Measurements from ENCODE around the gene AFF4.

The AFF4 gene

DNA sequence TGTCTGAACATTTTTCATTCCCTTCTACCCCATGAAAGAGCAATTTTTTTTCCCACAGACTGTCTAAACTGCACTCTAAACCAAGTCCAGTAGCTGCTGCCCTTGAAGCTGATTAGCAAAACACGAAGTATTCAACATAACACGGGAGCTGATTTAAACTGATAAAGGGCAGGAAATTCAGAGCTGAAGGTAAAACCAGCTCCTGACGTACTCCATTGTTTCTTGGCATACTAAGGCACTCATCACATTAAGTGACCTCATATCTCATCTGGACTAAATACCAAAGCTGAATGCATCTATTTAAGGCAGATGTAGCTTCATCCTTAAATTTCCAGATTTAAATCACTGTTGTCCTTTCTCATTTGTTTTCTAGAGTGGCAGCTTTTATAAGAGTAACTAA is 109.1 kb downstream of the AFF4 start:
- DNase-seq, result no peak

GRCh38 chr5:132853790-132854189 is 109.6 kb downstream of the AFF4 start:
- no peak for DNase-seq

GRCh38 chr5:132853323-132853722 is 110.1 kb downstream of the AFF4 start:
- no peak for DNase-seq

DNA sequence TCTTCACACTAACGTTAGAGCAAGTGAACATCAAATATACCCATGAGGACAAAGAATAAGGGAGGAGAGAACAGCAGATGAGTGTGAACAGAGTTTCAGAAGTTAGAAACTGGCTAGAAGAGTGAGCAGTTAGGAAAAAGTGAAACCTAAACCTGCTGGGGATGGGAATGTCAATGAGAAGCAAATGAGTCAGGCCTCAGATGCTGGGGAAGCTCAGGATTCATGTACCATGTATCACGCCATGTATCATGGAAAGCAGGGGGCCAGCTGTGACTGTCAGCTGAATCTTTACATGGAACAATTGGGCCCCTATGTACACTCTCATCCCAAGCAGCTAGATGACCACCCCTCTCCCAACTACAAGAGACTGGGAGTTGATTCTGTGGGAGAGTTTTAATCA is 113.4 kb downstream of the AFF4 start:
- no peak for DNase-seq

- no peak for DNase-seq
Measured at GRCh38 chr5:132849347-132849746, 114.1 kb downstream of the AFF4 start.

GRCh38 chr5:132848270-132848669 is 115.2 kb downstream of the AFF4 start:
- DNase-seq, result no peak

DNA sequence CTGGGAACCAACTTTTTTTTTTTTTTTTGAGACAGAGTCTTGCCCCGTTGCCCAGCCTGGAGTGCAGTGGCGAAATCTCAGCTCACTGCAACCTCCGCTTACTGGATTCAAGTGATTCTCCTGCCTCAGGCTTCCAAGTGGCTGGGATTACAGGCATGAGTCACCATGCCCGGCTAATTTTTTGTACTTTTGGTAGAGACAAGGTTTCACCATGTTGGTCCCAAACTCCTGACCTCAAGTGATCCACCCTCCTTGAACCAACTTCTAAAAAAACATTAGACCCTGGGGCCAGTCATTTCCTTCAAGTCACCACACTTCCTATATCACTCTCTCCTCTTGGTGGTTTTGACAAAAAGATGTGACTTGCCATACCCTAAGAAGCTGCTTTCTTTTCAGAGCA is 122.1 kb downstream of the AFF4 start:
- DNase-seq, result peak; percentile 18

- DNase-seq, result no peak
Measured at GRCh38 chr5:132840896-132841295, 122.5 kb downstream of the AFF4 start.

- DNase-seq, result no peak
Measured at GRCh38 chr5:132840313-132840712, 123.1 kb downstream of the AFF4 start.

DNA sequence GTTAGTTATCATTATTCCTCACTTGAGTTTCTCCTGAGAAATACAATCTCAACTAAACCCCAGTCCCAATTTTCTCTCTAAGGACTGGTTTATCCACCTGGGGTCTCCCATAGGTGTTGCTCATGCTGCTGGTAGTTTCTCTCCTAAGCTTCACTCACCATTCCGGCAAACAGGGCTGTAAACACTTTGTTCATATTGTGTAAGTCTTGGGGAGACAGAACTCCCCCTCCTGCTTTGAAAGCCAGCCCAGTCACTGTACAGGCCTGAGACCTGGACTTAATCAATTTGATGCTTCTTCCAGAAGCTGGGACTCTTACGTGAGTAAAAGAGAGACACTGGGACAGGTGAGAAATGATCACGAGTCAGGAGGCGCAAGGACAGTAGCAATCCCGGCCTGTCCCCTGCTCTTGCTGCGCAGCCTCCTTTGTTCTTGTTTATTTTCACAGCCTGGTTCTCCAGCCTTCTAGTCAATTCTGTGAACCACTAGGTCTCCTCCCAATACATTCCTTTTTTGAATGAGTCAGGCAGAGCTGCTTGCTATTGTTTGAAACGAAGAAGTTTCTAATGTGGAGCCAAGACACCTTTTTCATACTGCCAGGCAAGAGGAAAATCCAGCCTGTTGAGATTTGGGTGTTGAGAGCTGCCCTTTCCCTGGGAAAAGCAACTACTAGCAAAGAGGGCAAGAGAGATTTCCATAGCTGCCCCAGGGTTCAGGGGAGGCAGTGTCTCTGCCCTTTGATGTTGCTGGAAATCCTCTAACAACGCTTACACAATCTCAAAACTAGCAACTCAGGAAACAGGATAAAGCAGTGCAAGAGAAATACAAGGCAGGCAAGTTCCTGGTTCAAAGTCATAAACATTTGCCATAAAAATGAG is 123.8 kb downstream of the AFF4 start:
- DNase-seq, result no peak

DNA sequence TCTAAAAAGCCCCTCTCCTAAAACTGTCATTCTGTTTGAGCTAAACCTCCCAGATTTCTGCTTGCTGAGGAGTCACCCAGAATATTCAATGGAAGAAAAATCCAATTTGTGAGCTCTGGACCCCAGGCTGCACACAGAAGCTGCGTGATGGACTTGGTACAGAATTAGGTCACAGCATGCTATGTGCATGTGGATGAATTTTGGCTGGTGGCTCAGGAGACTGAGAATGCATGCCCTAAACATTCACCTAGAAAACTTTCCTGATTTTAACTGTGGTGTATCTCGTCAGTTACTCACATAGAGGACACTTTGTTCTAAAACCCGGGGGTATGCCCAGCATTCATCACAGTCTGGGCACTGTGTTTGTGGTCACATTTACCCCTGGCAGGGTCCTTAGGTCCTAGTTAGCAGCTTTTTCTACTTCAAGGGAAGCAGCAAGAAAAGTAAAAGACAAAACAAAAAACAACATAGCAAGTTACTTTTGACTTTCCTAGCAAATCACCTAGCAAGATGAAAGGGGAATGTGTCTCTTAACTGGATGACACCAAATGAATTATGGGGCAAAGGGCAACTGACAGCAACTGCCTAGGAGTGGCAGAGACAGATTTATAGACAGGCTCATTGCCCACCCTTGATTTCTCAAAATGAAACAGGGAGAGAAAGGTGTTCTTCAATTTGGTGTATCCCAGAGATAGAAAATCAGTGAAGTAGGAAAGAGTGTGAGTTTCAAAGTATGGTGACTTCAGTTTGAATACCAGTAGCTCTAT is 124.7 kb downstream of the AFF4 start:
- no peak for DNase-seq

- DNase-seq, result no peak
Measured at GRCh38 chr5:132837868-132838267, 125.6 kb downstream of the AFF4 start.

DNA sequence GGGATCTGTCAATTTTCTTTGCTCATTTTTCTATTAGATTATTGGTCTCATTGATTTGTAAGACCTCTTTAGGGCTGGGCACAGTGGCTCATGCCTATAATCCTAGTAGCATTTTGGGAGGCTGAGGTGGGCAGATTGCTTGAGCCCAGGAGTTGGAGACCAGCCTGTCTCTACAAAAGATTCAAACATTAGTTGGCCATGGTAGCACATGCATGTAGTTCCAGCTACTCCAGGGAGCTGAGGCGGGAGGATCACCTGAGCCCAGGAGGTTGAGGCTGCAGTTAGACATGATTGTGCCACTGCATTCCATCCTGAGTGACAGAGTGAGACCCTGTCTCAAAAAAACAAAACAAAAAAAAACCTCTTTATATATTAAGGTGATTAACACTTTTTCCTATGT is 126.6 kb downstream of the AFF4 start:
- DNase-seq, result no peak

GRCh38 chr5:132834057-132834456 is 129.4 kb downstream of the AFF4 start:
- DNase-seq, result no peak

GRCh38 chr5:132832612-132833011 is 130.8 kb downstream of the AFF4 start:
- DNase-seq, result no peak

- no peak for DNase-seq
Measured at GRCh38 chr5:132831095-132831860, 132.2 kb downstream of the AFF4 start.

- DNase-seq, result peak; percentile 50
Measured at GRCh38 chr5:132830436-132831094, 132.9 kb downstream of the AFF4 start, which contains the start of gene SHROOM1. Gene SHROOM1, minus strand, starts transcription at chr5:132830647. Its CDS starts 4,507 bp downstream, at chr5:132826140.

DNA sequence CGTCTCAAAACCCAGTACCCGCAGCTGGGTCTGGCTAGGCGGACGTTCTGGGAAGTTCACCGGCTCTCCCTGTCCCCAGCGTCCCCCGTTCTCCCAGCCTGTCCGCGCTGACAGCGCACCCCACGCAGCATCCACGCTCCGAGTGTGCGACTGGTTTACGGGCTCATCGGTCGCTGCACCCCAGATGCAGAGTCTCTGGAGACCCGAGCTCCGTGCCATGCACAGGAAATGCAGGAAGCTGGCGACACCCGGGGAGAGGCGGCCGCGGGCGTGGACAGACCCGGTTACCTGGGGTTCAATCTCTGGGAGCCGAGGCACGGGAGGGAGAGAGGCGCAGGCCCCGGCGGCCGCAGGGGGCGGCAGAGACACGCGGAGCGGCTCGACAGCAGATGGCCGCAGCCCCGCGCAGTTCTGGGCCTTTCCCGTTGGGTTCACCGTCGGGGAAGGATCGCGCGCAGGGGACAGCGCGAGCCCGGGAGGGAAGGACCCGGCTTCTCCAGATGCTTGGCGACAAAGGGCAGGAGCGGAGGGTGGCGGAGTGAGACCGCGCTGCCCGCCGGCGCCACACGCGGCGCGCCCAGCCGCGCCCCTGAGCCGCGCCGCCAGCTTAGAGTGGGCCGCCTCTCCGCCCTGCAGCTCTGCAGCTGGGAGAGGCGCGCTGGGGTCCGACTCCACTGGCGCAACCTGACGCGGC is 133.5 kb downstream of the AFF4 start:
- DNase-seq, result peak; percentile 83

DNA sequence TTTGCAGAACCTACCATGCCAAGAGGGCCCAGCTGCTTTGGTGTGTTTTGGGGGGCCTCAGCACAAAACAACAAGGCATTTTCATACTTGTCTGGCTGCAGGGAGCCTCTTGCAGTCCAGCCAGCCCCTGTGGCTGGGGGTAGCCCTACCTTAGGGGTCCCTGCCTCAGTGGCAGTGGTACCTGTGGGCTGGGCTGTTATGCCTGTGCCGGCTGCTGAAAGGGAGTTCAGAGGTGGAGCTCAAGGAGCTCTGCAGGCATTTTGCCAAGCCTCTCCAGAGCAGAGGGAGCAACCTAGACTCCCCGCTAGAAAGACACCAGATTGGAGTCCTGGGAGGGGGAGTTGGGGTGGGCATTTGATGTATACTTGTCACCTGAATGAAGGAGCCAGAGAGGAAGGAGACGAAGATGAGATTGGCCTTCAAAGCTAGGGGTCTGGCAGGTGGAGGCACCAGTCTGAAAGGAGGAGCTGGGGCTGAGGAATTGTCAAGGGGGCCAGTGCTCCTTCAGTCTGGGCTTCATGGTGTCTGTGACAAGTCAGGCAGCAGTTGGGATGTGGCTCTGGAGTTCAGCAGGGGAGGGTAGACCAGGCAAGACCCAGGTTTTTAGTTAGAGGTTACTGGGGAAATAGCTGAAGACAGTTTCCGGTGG is 134.5 kb downstream of the AFF4 start:
- DNase-seq, result no peak

- DNase-seq, result no peak
Measured at GRCh38 chr5:132827943-132828673, 135.3 kb downstream of the AFF4 start.

Measured in hematopoietic multipotent progenitor cell treated with erythropoietin and hydrocortisone succinate and interleukin-3 and kit ligand, for 4 days (in vitro differentiated cells).